HEK293 (cell line): ENCODE results near the gene ORC1.

Source experiments
- CTCF ChIA-PET: fragments of 350-600 bp; formaldehyde crosslinking; extraction: SDS; loops from one replicate; lab custom pipeline; 2021; ENCODE audit warnings: antibody characterized with exemption; lab: Yijun Ruan, JAX
- POLR2A ChIA-PET: fragments of 300-600 bp; formaldehyde crosslinking; extraction: SDS; loops from one replicate; lab custom pipeline; 2020; ENCODE audit warnings: antibody characterized with exemption, inconsistent platforms; lab: Yijun Ruan, JAX
- H3K27ac ChIP-seq: fragments of 200-500 bp; sonication (Bioruptor generic); 2 replicates; pipeline ENCODE4 v1.5.1; 2014; ENCODE audit warnings: low read depth, low read length, control low read depth, inconsistent platforms; ENCODE audit errors: extremely low read depth
- H3K36me3 ChIP-seq, 2 experiments: fragments of 200-500 bp in 1 of 2; sonication (Bioruptor generic) in 1 of 2; 1 replicate in 1 of 2; 2 replicates in 1 of 2; pipeline ENCODE4 v1.5.1; 2014 to 2017; ENCODE audit warnings: inconsistent platforms in 2 of 2, low read length in 2 of 2; ENCODE audit not compliant: control insufficient read depth in 2 of 2, insufficient read depth in 1 of 2
- H3K4me1 ChIP-seq: fragments of 200-500 bp; sonication (Bioruptor generic); 2 replicates; pipeline ENCODE4 v1.5.1; 2014; ENCODE audit warnings: mild to moderate bottlenecking, low read length, inconsistent platforms; ENCODE audit not compliant: control insufficient read depth, insufficient read depth
- H3K4me3 ChIP-seq: 2 replicates; pipeline ENCODE4 v1.5.1; 2011; ENCODE audit warnings: low read depth, mild to moderate bottlenecking, control low read depth, low read length, moderate library complexity
- H3K9me3 ChIP-seq: fragments of 200-500 bp; sonication (Bioruptor generic); 2 replicates; pipeline ENCODE4 v1.5.1; 2014; ENCODE audit warnings: low read depth, low read length, inconsistent platforms; ENCODE audit not compliant: control insufficient read depth, insufficient read depth
- BCL11A ChIP-seq: fragments of 450-650 bp; formaldehyde crosslinking; IDR thresholded peaks from 2 replicates; pipeline ENCODE4 v1.5.1; 2016; ENCODE audit warnings: low read depth, missing biosample characterization, missing genetic modification characterization
- MEIS1 ChIP-seq: sonication (generic); formaldehyde crosslinking; IDR thresholded peaks from 2 replicates; pipeline ENCODE4 v1.8.1; 2022; ENCODE audit warnings: missing genetic modification reagents, mild to moderate bottlenecking, borderline replicate concordance
- MYNN ChIP-seq: fragments of 450-650 bp; formaldehyde crosslinking; IDR thresholded peaks from 2 replicates; pipeline ENCODE4 v1.5.1; 2016; ENCODE audit warnings: missing biosample characterization, missing genetic modification characterization, borderline replicate concordance
- OVOL3 ChIP-seq: fragments of 450-650 bp; formaldehyde crosslinking; IDR thresholded peaks from 2 replicates; pipeline ENCODE4 v1.5.1; 2016; ENCODE audit warnings: missing biosample characterization, missing genetic modification characterization
- ZBTB48 ChIP-seq: fragments of 450-650 bp; formaldehyde crosslinking; IDR thresholded peaks from 2 replicates; pipeline ENCODE4 v1.5.1; 2016; ENCODE audit warnings: missing biosample characterization, missing genetic modification characterization
- ZFP41 ChIP-seq: fragments of 450-650 bp; formaldehyde crosslinking; IDR thresholded peaks from 2 replicates; pipeline ENCODE4 v1.5.1; 2016; ENCODE audit warnings: missing biosample characterization, missing genetic modification characterization, borderline replicate concordance
- ZNF112 ChIP-seq: fragments of 450-650 bp; formaldehyde crosslinking; IDR thresholded peaks from 2 replicates; pipeline ENCODE4 v1.5.0; 2017; ENCODE audit warnings: missing biosample characterization, missing genetic modification characterization
- ZNF157 ChIP-seq: fragments of 450-650 bp; formaldehyde crosslinking; IDR thresholded peaks from 2 replicates; pipeline ENCODE4 v1.5.1; 2016; ENCODE audit warnings: missing biosample characterization, missing genetic modification characterization
- ZNF18 ChIP-seq: fragments of 450-650 bp; formaldehyde crosslinking; IDR thresholded peaks from 2 replicates; pipeline ENCODE4 v1.5.1; 2016; ENCODE audit warnings: missing biosample characterization, missing genetic modification characterization
- ZNF221 ChIP-seq: fragments of 450-650 bp; formaldehyde crosslinking; IDR thresholded peaks from 2 replicates; pipeline ENCODE4 v1.5.1; 2017; ENCODE audit warnings: missing biosample characterization, missing genetic modification characterization, borderline replicate concordance
- ZNF248 ChIP-seq: fragments of 450-650 bp; formaldehyde crosslinking; IDR thresholded peaks from 2 replicates; pipeline ENCODE4 v1.5.1; 2017; ENCODE audit warnings: missing biosample characterization, missing genetic modification characterization
- ZNF266 ChIP-seq: fragments of 450-650 bp; formaldehyde crosslinking; IDR thresholded peaks from 2 replicates; pipeline ENCODE4 v1.5.1; 2016; ENCODE audit warnings: missing biosample characterization, missing genetic modification characterization, low read depth
- ZNF292 ChIP-seq: fragments of 450-650 bp; formaldehyde crosslinking; IDR thresholded peaks from 2 replicates; pipeline ENCODE4 v1.5.1; 2016; ENCODE audit warnings: low read depth, missing biosample characterization, missing genetic modification characterization, borderline replicate concordance
- ZNF311 ChIP-seq: fragments of 450-650 bp; formaldehyde crosslinking; IDR thresholded peaks from 2 replicates; pipeline ENCODE4 v1.5.1; 2017; ENCODE audit warnings: missing biosample characterization, missing genetic modification characterization, borderline replicate concordance
- ZNF354C ChIP-seq: fragments of 450-650 bp; formaldehyde crosslinking; IDR thresholded peaks from 2 replicates; pipeline ENCODE4 v1.5.1; 2016; ENCODE audit warnings: missing biosample characterization, missing genetic modification characterization, low read depth, borderline replicate concordance
- ZNF658 ChIP-seq: fragments of 450-650 bp; formaldehyde crosslinking; IDR thresholded peaks from 2 replicates; pipeline ENCODE4; 2016; ENCODE audit warnings: missing biosample characterization, missing genetic modification characterization
- ZNF837 ChIP-seq: fragments of 450-650 bp; formaldehyde crosslinking; IDR thresholded peaks from 2 replicates; pipeline ENCODE4 v1.5.1; 2016; ENCODE audit warnings: missing biosample characterization, missing genetic modification characterization
- TF ChIP-seq, protein P1 (sequence below): fragments of 450-650 bp; formaldehyde crosslinking; IDR thresholded peaks from 2 replicates; pipeline ENCODE4 v1.5.1; 2016; ENCODE audit warnings: missing biosample characterization, missing genetic modification characterization
- TF ChIP-seq, protein P2 (sequence below): fragments of 450-650 bp; formaldehyde crosslinking; IDR thresholded peaks from 2 replicates; pipeline ENCODE4 v1.5.1; 2016; ENCODE audit warnings: missing biosample characterization, missing genetic modification characterization, borderline replicate concordance
- TF ChIP-seq, protein P3 (sequence below): fragments of 450-650 bp; formaldehyde crosslinking; IDR thresholded peaks from 2 replicates; pipeline ENCODE4 v1.5.1; 2017; ENCODE audit warnings: missing biosample characterization, missing genetic modification characterization

Gene ORC1

GRCh38 chr1:52432807-52433206, 28.6 kb upstream of the ORC1 start:
- no peaks in the 10 kb centered on the region for H3K4me1 ChIP-seq
- no peak overlapping the region for H3K27ac ChIP-seq
- POLR2A ChIA-PET = no interaction called here
- no peaks in the 10 kb centered on the region for H3K9me3 ChIP-seq
- TF ChIP-seq ZNF311 (no peak), ZNF354C (tag by site-specific recombination) (no peak), ZNF266 (tag by site-specific recombination) (no peak), ZNF837 (tag by site-specific recombination) (no peak), BCL11A (tag by site-specific recombination) (no peak), OVOL3 (no peak), MYNN (tag by site-specific recombination) (no peak), ZNF248 (tag by site-specific recombination) (no peak), MEIS1 (CRISPR knock-in tag) (no peak), ZNF157 (no peak), ZNF221 (tag by site-specific recombination) (no peak), ZFP41 (tag by site-specific recombination) (no peak), ZNF658 (tag by site-specific recombination) (no peak), ZNF18 (tag by site-specific recombination) (no peak), ZBTB48 (tag by site-specific recombination) (no peak), ZNF112 (tag by site-specific recombination) (no peak), ZNF292 (no peak)
- TF ChIP-seq, protein P1, sequence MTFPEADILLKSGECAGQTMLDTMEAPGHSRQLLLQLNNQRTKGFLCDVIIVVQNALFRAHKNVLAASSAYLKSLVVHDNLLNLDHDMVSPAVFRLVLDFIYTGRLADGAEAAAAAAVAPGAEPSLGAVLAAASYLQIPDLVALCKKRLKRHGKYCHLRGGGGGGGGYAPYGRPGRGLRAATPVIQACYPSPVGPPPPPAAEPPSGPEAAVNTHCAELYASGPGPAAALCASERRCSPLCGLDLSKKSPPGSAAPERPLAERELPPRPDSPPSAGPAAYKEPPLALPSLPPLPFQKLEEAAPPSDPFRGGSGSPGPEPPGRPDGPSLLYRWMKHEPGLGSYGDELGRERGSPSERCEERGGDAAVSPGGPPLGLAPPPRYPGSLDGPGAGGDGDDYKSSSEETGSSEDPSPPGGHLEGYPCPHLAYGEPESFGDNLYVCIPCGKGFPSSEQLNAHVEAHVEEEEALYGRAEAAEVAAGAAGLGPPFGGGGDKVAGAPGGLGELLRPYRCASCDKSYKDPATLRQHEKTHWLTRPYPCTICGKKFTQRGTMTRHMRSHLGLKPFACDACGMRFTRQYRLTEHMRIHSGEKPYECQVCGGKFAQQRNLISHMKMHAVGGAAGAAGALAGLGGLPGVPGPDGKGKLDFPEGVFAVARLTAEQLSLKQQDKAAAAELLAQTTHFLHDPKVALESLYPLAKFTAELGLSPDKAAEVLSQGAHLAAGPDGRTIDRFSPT (tag by site-specific recombination) = no peak
- TF ChIP-seq, protein P2, sequence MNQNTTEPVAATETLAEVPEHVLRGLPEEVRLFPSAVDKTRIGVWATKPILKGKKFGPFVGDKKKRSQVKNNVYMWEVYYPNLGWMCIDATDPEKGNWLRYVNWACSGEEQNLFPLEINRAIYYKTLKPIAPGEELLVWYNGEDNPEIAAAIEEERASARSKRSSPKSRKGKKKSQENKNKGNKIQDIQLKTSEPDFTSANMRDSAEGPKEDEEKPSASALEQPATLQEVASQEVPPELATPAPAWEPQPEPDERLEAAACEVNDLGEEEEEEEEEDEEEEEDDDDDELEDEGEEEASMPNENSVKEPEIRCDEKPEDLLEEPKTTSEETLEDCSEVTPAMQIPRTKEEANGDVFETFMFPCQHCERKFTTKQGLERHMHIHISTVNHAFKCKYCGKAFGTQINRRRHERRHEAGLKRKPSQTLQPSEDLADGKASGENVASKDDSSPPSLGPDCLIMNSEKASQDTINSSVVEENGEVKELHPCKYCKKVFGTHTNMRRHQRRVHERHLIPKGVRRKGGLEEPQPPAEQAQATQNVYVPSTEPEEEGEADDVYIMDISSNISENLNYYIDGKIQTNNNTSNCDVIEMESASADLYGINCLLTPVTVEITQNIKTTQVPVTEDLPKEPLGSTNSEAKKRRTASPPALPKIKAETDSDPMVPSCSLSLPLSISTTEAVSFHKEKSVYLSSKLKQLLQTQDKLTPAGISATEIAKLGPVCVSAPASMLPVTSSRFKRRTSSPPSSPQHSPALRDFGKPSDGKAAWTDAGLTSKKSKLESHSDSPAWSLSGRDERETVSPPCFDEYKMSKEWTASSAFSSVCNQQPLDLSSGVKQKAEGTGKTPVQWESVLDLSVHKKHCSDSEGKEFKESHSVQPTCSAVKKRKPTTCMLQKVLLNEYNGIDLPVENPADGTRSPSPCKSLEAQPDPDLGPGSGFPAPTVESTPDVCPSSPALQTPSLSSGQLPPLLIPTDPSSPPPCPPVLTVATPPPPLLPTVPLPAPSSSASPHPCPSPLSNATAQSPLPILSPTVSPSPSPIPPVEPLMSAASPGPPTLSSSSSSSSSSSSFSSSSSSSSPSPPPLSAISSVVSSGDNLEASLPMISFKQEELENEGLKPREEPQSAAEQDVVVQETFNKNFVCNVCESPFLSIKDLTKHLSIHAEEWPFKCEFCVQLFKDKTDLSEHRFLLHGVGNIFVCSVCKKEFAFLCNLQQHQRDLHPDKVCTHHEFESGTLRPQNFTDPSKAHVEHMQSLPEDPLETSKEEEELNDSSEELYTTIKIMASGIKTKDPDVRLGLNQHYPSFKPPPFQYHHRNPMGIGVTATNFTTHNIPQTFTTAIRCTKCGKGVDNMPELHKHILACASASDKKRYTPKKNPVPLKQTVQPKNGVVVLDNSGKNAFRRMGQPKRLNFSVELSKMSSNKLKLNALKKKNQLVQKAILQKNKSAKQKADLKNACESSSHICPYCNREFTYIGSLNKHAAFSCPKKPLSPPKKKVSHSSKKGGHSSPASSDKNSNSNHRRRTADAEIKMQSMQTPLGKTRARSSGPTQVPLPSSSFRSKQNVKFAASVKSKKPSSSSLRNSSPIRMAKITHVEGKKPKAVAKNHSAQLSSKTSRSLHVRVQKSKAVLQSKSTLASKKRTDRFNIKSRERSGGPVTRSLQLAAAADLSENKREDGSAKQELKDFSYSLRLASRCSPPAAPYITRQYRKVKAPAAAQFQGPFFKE (tag by site-specific recombination) = no peak
- TF ChIP-seq, protein P3, sequence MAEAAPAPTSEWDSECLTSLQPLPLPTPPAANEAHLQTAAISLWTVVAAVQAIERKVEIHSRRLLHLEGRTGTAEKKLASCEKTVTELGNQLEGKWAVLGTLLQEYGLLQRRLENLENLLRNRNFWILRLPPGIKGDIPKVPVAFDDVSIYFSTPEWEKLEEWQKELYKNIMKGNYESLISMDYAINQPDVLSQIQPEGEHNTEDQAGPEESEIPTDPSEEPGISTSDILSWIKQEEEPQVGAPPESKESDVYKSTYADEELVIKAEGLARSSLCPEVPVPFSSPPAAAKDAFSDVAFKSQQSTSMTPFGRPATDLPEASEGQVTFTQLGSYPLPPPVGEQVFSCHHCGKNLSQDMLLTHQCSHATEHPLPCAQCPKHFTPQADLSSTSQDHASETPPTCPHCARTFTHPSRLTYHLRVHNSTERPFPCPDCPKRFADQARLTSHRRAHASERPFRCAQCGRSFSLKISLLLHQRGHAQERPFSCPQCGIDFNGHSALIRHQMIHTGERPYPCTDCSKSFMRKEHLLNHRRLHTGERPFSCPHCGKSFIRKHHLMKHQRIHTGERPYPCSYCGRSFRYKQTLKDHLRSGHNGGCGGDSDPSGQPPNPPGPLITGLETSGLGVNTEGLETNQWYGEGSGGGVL (tag by site-specific recombination) = no peak
- TF ChIP-seq, all 188 proteins: peak for 0
- Histone ChIP-seq H3K36me3 (peaks cover 34 to 70% of the 10 kb centered on the region in 2 experiments), H3K4me3 (no peak overlapping the region)
- CTCF ChIA-PET = interaction anchor here (0.6 to 0.7 kb wide), 2 partner anchors 135 to 146 kb away, joined by 3 to 4 read pairs; no protein-coding TSS in a partner anchor
